HEK293 (cell line): ENCODE data around the gene RHOF.

ENCODE experiments used
- CTCF ChIA-PET: fragments of 350-600 bp; formaldehyde crosslinking; extraction: SDS; loops from one replicate; lab custom pipeline; 2021; ENCODE audit warnings: antibody characterized with exemption; lab: Yijun Ruan, JAX
- POLR2A ChIA-PET: fragments of 300-600 bp; formaldehyde crosslinking; extraction: SDS; loops from one replicate; lab custom pipeline; 2020; ENCODE audit warnings: antibody characterized with exemption, inconsistent platforms; lab: Yijun Ruan, JAX
- H3K27ac ChIP-seq: fragments of 200-500 bp; sonication (Bioruptor generic); 2 replicates; pipeline ENCODE4 v1.5.1; 2014; ENCODE audit warnings: low read depth, low read length, control low read depth, inconsistent platforms; ENCODE audit errors: extremely low read depth
- H3K36me3 ChIP-seq, 2 experiments: fragments of 200-500 bp in 1 of 2; sonication (Bioruptor generic) in 1 of 2; 1 replicate in 1 of 2; 2 replicates in 1 of 2; pipeline ENCODE4 v1.5.1; 2014 to 2017; ENCODE audit warnings: inconsistent platforms in 2 of 2, low read length in 2 of 2; ENCODE audit not compliant: control insufficient read depth in 2 of 2, insufficient read depth in 1 of 2
- H3K4me1 ChIP-seq: fragments of 200-500 bp; sonication (Bioruptor generic); 2 replicates; pipeline ENCODE4 v1.5.1; 2014; ENCODE audit warnings: mild to moderate bottlenecking, low read length, inconsistent platforms; ENCODE audit not compliant: control insufficient read depth, insufficient read depth
- H3K4me3 ChIP-seq: 2 replicates; pipeline ENCODE4 v1.5.1; 2011; ENCODE audit warnings: low read depth, mild to moderate bottlenecking, control low read depth, low read length, moderate library complexity
- H3K9me3 ChIP-seq: fragments of 200-500 bp; sonication (Bioruptor generic); 2 replicates; pipeline ENCODE4 v1.5.1; 2014; ENCODE audit warnings: low read depth, low read length, inconsistent platforms; ENCODE audit not compliant: control insufficient read depth, insufficient read depth
- BCL6B ChIP-seq: fragments of 450-650 bp; formaldehyde crosslinking; IDR thresholded peaks from 2 replicates; pipeline ENCODE4 v1.5.1; 2017; ENCODE audit warnings: missing biosample characterization, missing genetic modification characterization
- FEZF1 ChIP-seq: fragments of 450-650 bp; formaldehyde crosslinking; IDR thresholded peaks from 2 replicates; pipeline ENCODE4 v1.5.1; 2016; ENCODE audit warnings: missing biosample characterization, missing genetic modification characterization
- GLIS2 ChIP-seq: fragments of 450-650 bp; formaldehyde crosslinking; IDR thresholded peaks from 2 replicates; pipeline ENCODE4 v1.5.1; 2016; ENCODE audit warnings: missing biosample characterization, missing genetic modification characterization
- MYNN ChIP-seq: fragments of 450-650 bp; formaldehyde crosslinking; IDR thresholded peaks from 2 replicates; pipeline ENCODE4 v1.5.1; 2016; ENCODE audit warnings: missing biosample characterization, missing genetic modification characterization, borderline replicate concordance
- REPIN1 ChIP-seq: fragments of 450-650 bp; formaldehyde crosslinking; IDR thresholded peaks from 2 replicates; pipeline ENCODE4 v1.5.1; 2017; ENCODE audit warnings: missing biosample characterization, missing genetic modification characterization, low read depth
- SP3 ChIP-seq: fragments of 450-650 bp; formaldehyde crosslinking; IDR thresholded peaks from 2 replicates; pipeline ENCODE4 v1.5.1; 2016; ENCODE audit warnings: missing biosample characterization, missing genetic modification characterization
- ZEB2 ChIP-seq: fragments of 450-650 bp; formaldehyde crosslinking; IDR thresholded peaks from 2 replicates; pipeline ENCODE4 v1.5.1; 2016; ENCODE audit warnings: missing biosample characterization, missing genetic modification characterization
- ZFHX2 ChIP-seq: fragments of 450-650 bp; formaldehyde crosslinking; conservative IDR thresholded peaks from 2 replicates; pipeline ENCODE4 v1.5.1; 2016; ENCODE audit warnings: missing biosample characterization, missing genetic modification characterization
- ZNF114 ChIP-seq: fragments of 450-650 bp; formaldehyde crosslinking; IDR thresholded peaks from 2 replicates; pipeline ENCODE4 v1.5.0; 2017; ENCODE audit warnings: missing biosample characterization, missing genetic modification characterization
- ZNF133 ChIP-seq: fragments of 450-650 bp; formaldehyde crosslinking; IDR thresholded peaks from 2 replicates; pipeline ENCODE4 v1.5.1; 2016; ENCODE audit warnings: missing biosample characterization, missing genetic modification characterization
- ZNF18 ChIP-seq: fragments of 450-650 bp; formaldehyde crosslinking; IDR thresholded peaks from 2 replicates; pipeline ENCODE4 v1.5.1; 2016; ENCODE audit warnings: missing biosample characterization, missing genetic modification characterization
- ZNF214 ChIP-seq: fragments of 450-650 bp; formaldehyde crosslinking; IDR thresholded peaks from 2 replicates; pipeline ENCODE4 v1.5.1; 2017; ENCODE audit warnings: missing biosample characterization, mild to moderate bottlenecking, missing genetic modification characterization, borderline replicate concordance
- ZNF350 ChIP-seq: fragments of 450-650 bp; formaldehyde crosslinking; IDR thresholded peaks from 2 replicates; pipeline ENCODE4 v1.5.0; 2017; ENCODE audit warnings: missing biosample characterization, mild to moderate bottlenecking, missing genetic modification characterization
- ZNF354C ChIP-seq: fragments of 450-650 bp; formaldehyde crosslinking; IDR thresholded peaks from 2 replicates; pipeline ENCODE4 v1.5.1; 2016; ENCODE audit warnings: missing biosample characterization, missing genetic modification characterization, low read depth, borderline replicate concordance
- ZNF585B ChIP-seq: fragments of 450-650 bp; formaldehyde crosslinking; IDR thresholded peaks from 2 replicates; pipeline ENCODE4 v1.5.1; 2016; ENCODE audit warnings: missing biosample characterization, missing genetic modification characterization
- ZNF596 ChIP-seq: fragments of 450-650 bp; IDR thresholded peaks from 2 replicates; pipeline ENCODE4 v1.5.0; 2018; ENCODE audit warnings: missing biosample characterization, mild to moderate bottlenecking, missing genetic modification characterization, moderate library complexity
- ZNF701 ChIP-seq: fragments of 450-650 bp; formaldehyde crosslinking; IDR thresholded peaks from 2 replicates; pipeline ENCODE4 v1.5.1; 2016; ENCODE audit warnings: missing biosample characterization, missing genetic modification characterization
- TF ChIP-seq, protein P1 (sequence below): fragments of 450-650 bp; formaldehyde crosslinking; IDR thresholded peaks from 2 replicates; pipeline ENCODE4 v1.5.1; 2016; ENCODE audit warnings: missing biosample characterization, missing genetic modification characterization, borderline replicate concordance
- TF ChIP-seq, protein P2 (sequence below): fragments of 450-650 bp; formaldehyde crosslinking; IDR thresholded peaks from 2 replicates; pipeline ENCODE4 v1.5.1; 2016; ENCODE audit warnings: missing biosample characterization, missing genetic modification characterization

The RHOF gene

GRCh38 chr12:121796855-121797751, 3.6 kb upstream of the RHOF start (continued):
- TF ChIP-seq, protein P1, sequence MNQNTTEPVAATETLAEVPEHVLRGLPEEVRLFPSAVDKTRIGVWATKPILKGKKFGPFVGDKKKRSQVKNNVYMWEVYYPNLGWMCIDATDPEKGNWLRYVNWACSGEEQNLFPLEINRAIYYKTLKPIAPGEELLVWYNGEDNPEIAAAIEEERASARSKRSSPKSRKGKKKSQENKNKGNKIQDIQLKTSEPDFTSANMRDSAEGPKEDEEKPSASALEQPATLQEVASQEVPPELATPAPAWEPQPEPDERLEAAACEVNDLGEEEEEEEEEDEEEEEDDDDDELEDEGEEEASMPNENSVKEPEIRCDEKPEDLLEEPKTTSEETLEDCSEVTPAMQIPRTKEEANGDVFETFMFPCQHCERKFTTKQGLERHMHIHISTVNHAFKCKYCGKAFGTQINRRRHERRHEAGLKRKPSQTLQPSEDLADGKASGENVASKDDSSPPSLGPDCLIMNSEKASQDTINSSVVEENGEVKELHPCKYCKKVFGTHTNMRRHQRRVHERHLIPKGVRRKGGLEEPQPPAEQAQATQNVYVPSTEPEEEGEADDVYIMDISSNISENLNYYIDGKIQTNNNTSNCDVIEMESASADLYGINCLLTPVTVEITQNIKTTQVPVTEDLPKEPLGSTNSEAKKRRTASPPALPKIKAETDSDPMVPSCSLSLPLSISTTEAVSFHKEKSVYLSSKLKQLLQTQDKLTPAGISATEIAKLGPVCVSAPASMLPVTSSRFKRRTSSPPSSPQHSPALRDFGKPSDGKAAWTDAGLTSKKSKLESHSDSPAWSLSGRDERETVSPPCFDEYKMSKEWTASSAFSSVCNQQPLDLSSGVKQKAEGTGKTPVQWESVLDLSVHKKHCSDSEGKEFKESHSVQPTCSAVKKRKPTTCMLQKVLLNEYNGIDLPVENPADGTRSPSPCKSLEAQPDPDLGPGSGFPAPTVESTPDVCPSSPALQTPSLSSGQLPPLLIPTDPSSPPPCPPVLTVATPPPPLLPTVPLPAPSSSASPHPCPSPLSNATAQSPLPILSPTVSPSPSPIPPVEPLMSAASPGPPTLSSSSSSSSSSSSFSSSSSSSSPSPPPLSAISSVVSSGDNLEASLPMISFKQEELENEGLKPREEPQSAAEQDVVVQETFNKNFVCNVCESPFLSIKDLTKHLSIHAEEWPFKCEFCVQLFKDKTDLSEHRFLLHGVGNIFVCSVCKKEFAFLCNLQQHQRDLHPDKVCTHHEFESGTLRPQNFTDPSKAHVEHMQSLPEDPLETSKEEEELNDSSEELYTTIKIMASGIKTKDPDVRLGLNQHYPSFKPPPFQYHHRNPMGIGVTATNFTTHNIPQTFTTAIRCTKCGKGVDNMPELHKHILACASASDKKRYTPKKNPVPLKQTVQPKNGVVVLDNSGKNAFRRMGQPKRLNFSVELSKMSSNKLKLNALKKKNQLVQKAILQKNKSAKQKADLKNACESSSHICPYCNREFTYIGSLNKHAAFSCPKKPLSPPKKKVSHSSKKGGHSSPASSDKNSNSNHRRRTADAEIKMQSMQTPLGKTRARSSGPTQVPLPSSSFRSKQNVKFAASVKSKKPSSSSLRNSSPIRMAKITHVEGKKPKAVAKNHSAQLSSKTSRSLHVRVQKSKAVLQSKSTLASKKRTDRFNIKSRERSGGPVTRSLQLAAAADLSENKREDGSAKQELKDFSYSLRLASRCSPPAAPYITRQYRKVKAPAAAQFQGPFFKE (tag by site-specific recombination), result no peak
- TF ChIP-seq FEZF1 (tag by site-specific recombination) (no peak), ZNF133 (tag by site-specific recombination) (no peak), ZNF214 (tag by site-specific recombination) (no peak), ZNF18 (tag by site-specific recombination) (peak; percentile 75), ZEB2 (tag by site-specific recombination) (peak; percentile 67; the same call in 1 of the 2 replicates), SP3 (tag by site-specific recombination) (peak; percentile 76)

- H3K4me1 ChIP-seq, result peaks cover 17% of the 10 kb centered on the region
- no peak overlapping the region; the same call in 1 of the 2 replicates for H3K27ac ChIP-seq
- no peaks in the 10 kb centered on the region for H3K9me3 ChIP-seq
- CTCF ChIA-PET, result interaction anchor here (0.5 to 9.8 kb wide), 45 partner anchors 14 to 1095 kb away, joined by 3 to 393 read pairs (median 5); partner anchors contain the start of genes CFAP251, HPD, ORAI1 and PSMD9
- POLR2A ChIA-PET, result interaction anchor here (0.6 to 8.9 kb wide), 11 partner anchors 8 to 109 kb away, joined by 3 to 165 read pairs (median 4); partner anchors contain the start of genes PSMD9 and SETD1B
- H3K36me3 ChIP-seq, result peaks cover 0 to 26% of the 10 kb centered on the region in 2 experiments; a peak in 1 of 3 replicates
- no peak overlapping the region for H3K4me3 ChIP-seq
- no peak for TF ChIP-seq BCL6B
- TF ChIP-seq ZNF596 (tag by site-specific recombination), result no peak
- TF ChIP-seq ZNF354C (tag by site-specific recombination), result no peak
- TF ChIP-seq ZFHX2 (tag by site-specific recombination), result peak; percentile 16; the same call in 1 of the 2 replicates
- TF ChIP-seq GLIS2, result no peak; the same call in none of the 2 replicates
- TF ChIP-seq, protein P2, sequence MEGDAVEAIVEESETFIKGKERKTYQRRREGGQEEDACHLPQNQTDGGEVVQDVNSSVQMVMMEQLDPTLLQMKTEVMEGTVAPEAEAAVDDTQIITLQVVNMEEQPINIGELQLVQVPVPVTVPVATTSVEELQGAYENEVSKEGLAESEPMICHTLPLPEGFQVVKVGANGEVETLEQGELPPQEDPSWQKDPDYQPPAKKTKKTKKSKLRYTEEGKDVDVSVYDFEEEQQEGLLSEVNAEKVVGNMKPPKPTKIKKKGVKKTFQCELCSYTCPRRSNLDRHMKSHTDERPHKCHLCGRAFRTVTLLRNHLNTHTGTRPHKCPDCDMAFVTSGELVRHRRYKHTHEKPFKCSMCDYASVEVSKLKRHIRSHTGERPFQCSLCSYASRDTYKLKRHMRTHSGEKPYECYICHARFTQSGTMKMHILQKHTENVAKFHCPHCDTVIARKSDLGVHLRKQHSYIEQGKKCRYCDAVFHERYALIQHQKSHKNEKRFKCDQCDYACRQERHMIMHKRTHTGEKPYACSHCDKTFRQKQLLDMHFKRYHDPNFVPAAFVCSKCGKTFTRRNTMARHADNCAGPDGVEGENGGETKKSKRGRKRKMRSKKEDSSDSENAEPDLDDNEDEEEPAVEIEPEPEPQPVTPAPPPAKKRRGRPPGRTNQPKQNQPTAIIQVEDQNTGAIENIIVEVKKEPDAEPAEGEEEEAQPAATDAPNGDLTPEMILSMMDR (tag by site-specific recombination), result peak; percentile 92
- no peak for TF ChIP-seq ZNF701
- no peak for TF ChIP-seq REPIN1
- no peak for TF ChIP-seq ZNF114 (tag by site-specific recombination)
- TF ChIP-seq ZNF350 (tag by site-specific recombination), result no peak
- TF ChIP-seq ZNF585B, result no peak
- TF ChIP-seq MYNN (tag by site-specific recombination), result no peak
Observed at GRCh38 chr12:121795034-121795968, 1.8 kb upstream of the RHOF start.
